Astrocyte (in vitro differentiated cells and primary cell): ENCODE measurements around the gene PRKCA.

Experiments used
- CTCF ChIP-seq: IDR thresholded peaks from 2 replicates; pipeline ENCODE4 v1.5.1; 2011; ENCODE audit warnings: low read depth, mild to moderate bottlenecking, inconsistent platforms, low read length, moderate library complexity; ENCODE audit not compliant: insufficient read depth
- EZH2 ChIP-seq: IDR thresholded peaks from 2 replicates; pipeline ENCODE4 v1.6.1; 2012; ENCODE audit warnings: mild to moderate bottlenecking, low read length, inconsistent platforms; ENCODE audit not compliant: insufficient read depth

GRCh38 chr17:66698270-66698669 is 395.9 kb downstream of the PRKCA start:
- TF ChIP-seq CTCF (no peak), EZH2 (no peak)
